ENCODE data around the gene DNAJC15. TPM values are rescaled to one million over a fixed set of nuclear protein-coding genes. Genes with fewer than 3 reads are reported as not detected.

DNAJC15 gene
- total RNA-seq, 1 donor from 2014 or later, result 30.1 TPM

- Histone ChIP-seq H3K4me1 (peaks cover 42% of the 10 kb centered on the region), H3K27me3 (ENCODE audit: low read depth) (no peaks in the 10 kb centered on the region), H3K4me3 (no peak overlapping the region), H3K36me3 (peaks cover 18% of the 10 kb centered on the region), H3K9me3 (replicated peaks) (no peaks in the 10 kb centered on the region), H3K27ac (replicated peaks) (peak overlapping the region; percentile 28)
- no peak for TF ChIP-seq CTCF (IDR thresholded peaks at IDR 0.05; ENCODE audit: borderline replicate concordance)
- DNase-seq, result no peak
- intact Hi-C loops (cut with micrococcal nuclease), result no loop called here
These were observed 54.1 kb downstream of the DNAJC15 start for GRCh38 chr13:43077461-43077860.

- peaks cover 18% of the 10 kb centered on the region for H3K36me3 ChIP-seq
- no peak for TF ChIP-seq CTCF (IDR thresholded peaks at IDR 0.05; ENCODE audit: borderline replicate concordance)
- peak overlapping the region; percentile 28 for H3K27ac ChIP-seq (replicated peaks)
- intact Hi-C loops (cut with micrococcal nuclease), result no loop called here
- no peaks in the 10 kb centered on the region for H3K9me3 ChIP-seq (replicated peaks)
- DNase-seq, result no peak
- no peaks in the 10 kb centered on the region for H3K27me3 ChIP-seq (ENCODE audit: low read depth)
- H3K4me1 ChIP-seq, result peaks cover 42% of the 10 kb centered on the region
- H3K4me3 ChIP-seq, result no peak overlapping the region
These were observed 54.5 kb downstream of the DNAJC15 start for GRCh38 chr13:43077906-43078305.

GRCh38 chr13:43078399-43078798 is 55.0 kb downstream of the DNAJC15 start:
- peaks cover 42% of the 10 kb centered on the region for H3K4me1 ChIP-seq
- peak overlapping the region; percentile 28 for H3K27ac ChIP-seq (replicated peaks)
- no peaks in the 10 kb centered on the region for H3K27me3 ChIP-seq (ENCODE audit: low read depth)
- intact Hi-C loops (cut with micrococcal nuclease), result no loop called here
- no peak for DNase-seq
- TF ChIP-seq CTCF (IDR thresholded peaks at IDR 0.05; ENCODE audit: borderline replicate concordance), result no peak
- no peaks in the 10 kb centered on the region for H3K9me3 ChIP-seq (replicated peaks)
- H3K36me3 ChIP-seq, result peaks cover 18% of the 10 kb centered on the region
- H3K4me3 ChIP-seq, result no peak overlapping the region

- no peak for DNase-seq
- Histone ChIP-seq H3K4me3 (no peak overlapping the region), H3K27ac (replicated peaks) (peak overlapping the region; percentile 37), H3K4me1 (peaks cover 42% of the 10 kb centered on the region), H3K36me3 (peaks cover 18% of the 10 kb centered on the region), H3K9me3 (replicated peaks) (no peaks in the 10 kb centered on the region), H3K27me3 (ENCODE audit: low read depth) (no peaks in the 10 kb centered on the region)
- intact Hi-C loops (cut with micrococcal nuclease), result no loop called here
- TF ChIP-seq CTCF (IDR thresholded peaks at IDR 0.05; ENCODE audit: borderline replicate concordance), result no peak
These were observed 56.1 kb downstream of the DNAJC15 start for GRCh38 chr13:43079392-43079931.

- Histone ChIP-seq H3K36me3 (peaks cover 18% of the 10 kb centered on the region), H3K4me1 (peaks cover 35% of the 10 kb centered on the region), H3K27me3 (ENCODE audit: low read depth) (no peaks in the 10 kb centered on the region), H3K4me3 (no peak overlapping the region), H3K9me3 (replicated peaks) (no peaks in the 10 kb centered on the region), H3K27ac (replicated peaks) (peak overlapping the region; percentile 37)
- intact Hi-C loops (cut with micrococcal nuclease), result loop anchor here (10.0 kb wide), 1 partner anchor 715 kb away; no protein-coding TSS in a partner anchor
- DNase-seq, result no peak
- no peak for TF ChIP-seq CTCF (IDR thresholded peaks at IDR 0.05; ENCODE audit: borderline replicate concordance)
These were observed 56.8 kb downstream of the DNAJC15 start for GRCh38 chr13:43080199-43080598.

Measured in left ventricle myocardium inferior (tissue), 1 donor.